ENCODE results near the gene NT5C3B.
A peak's percentile ranks its signal among the peaks of the same experiment; 100 is the strongest.
"Not testable (repeated sequence)": the region's sequence is repeated elsewhere in the genome, so short reads cannot be mapped to it uniquely, and the experiment has no call there.

Gene NT5C3B

GRCh38 chr17:41835800-41836549, at the start of gene NT5C3B:
NT5C3B (minus strand) TSS chr17:41836232; CDS start chr17:41836193, 39 bp downstream.
- whole genome bisulfite sequencing (ENCODE audit: insufficient coverage, insufficient read length), result no CpG with 5 or more reads among the region's 72 CpGs
- H3K4me1 ChIP-seq (ENCODE audit: control insufficient read depth, insufficient read depth, low read length), result no peaks in the 10 kb centered on the region
- H3K27ac ChIP-seq (ENCODE audit: low read length), result no peak within 1 kb of the TSS
- H3K9me3 ChIP-seq (ENCODE audit: control insufficient read depth, insufficient read depth, low read length), result no peaks in the 10 kb centered on the region
- no peak for DNase-seq (ENCODE audit: low read depth, low spot score)
- H3K4me3 ChIP-seq (ENCODE audit: low read length), result peak within 1 kb of the TSS; percentile 48
- no peaks in the 10 kb centered on the region for H3K27me3 ChIP-seq (ENCODE audit: control insufficient read depth, insufficient read depth, low read length)
- no peaks in the 10 kb centered on the region; the same call in 1 of the 2 replicates for H3K36me3 ChIP-seq (ENCODE audit: control insufficient read depth, insufficient read depth, low read length)

DNA sequence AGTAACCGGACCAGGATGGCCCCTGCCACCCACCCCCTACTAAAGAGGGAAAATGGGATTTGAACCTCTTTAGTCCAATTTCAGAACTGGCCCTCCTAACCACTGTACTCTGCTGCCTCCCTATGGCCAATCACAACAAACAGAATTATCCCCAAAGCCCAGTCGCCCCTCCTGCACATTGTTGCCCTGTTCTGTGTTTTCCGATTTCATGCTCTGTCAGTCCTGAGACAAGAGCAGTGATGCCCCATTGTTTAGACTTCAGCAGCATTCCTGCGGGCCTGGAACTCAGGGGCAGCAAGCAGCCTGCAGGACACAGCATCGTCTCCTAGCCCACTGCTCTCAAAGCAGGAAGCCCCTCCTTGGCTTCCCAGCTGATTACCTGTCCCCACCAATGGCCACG, 49.7 kb upstream of the NT5C3B start:
- no peak for DNase-seq (ENCODE audit: low read depth, low spot score)
- Histone ChIP-seq H3K27me3 (ENCODE audit: control insufficient read depth, insufficient read depth, low read length) (no peaks in the 10 kb centered on the region), H3K27ac (ENCODE audit: low read length) (no peak overlapping the region), H3K9me3 (ENCODE audit: control insufficient read depth, insufficient read depth, low read length) (no peaks in the 10 kb centered on the region), H3K4me3 (ENCODE audit: low read length) (no peak overlapping the region), H3K4me1 (ENCODE audit: control insufficient read depth, insufficient read depth, low read length) (no peaks in the 10 kb centered on the region), H3K36me3 (ENCODE audit: control insufficient read depth, insufficient read depth, low read length) (peaks cover 43% of the 10 kb centered on the region)
- no CpG with 5 or more reads among the region's 6 CpGs for WGBS (ENCODE audit: insufficient coverage, insufficient read length)

- no CpG with 5 or more reads among the region's 6 CpGs for whole genome bisulfite sequencing (ENCODE audit: insufficient coverage, insufficient read length)
Measured at GRCh38 chr17:41882756-41883155, 46.7 kb upstream of the NT5C3B start.

GRCh38 chr17:41880130-41880529, 44.1 kb upstream of the NT5C3B start:
- DNase-seq (ENCODE audit: low read depth, low spot score), result no peak
- Histone ChIP-seq H3K27ac (ENCODE audit: low read length) (no peak overlapping the region), H3K4me3 (ENCODE audit: low read length) (no peak overlapping the region), H3K27me3 (ENCODE audit: control insufficient read depth, insufficient read depth, low read length) (no peaks in the 10 kb centered on the region), H3K9me3 (ENCODE audit: control insufficient read depth, insufficient read depth, low read length) (no peaks in the 10 kb centered on the region), H3K4me1 (ENCODE audit: control insufficient read depth, insufficient read depth, low read length) (no peaks in the 10 kb centered on the region), H3K36me3 (ENCODE audit: control insufficient read depth, insufficient read depth, low read length) (peaks cover 39% of the 10 kb centered on the region)
- WGBS (ENCODE audit: insufficient coverage, insufficient read length), result no CpG with 5 or more reads among the region's 4 CpGs

More at GRCh38 chr17:41882756-41883155, 46.7 kb upstream of the NT5C3B start:
- Histone ChIP-seq H3K36me3 (ENCODE audit: control insufficient read depth, insufficient read depth, low read length) (peaks cover 55% of the 10 kb centered on the region), H3K9me3 (ENCODE audit: control insufficient read depth, insufficient read depth, low read length) (no peaks in the 10 kb centered on the region), H3K4me1 (ENCODE audit: control insufficient read depth, insufficient read depth, low read length) (no peaks in the 10 kb centered on the region), H3K27me3 (ENCODE audit: control insufficient read depth, insufficient read depth, low read length) (no peaks in the 10 kb centered on the region), H3K4me3 (ENCODE audit: low read length) (no peak overlapping the region), H3K27ac (ENCODE audit: low read length) (no peak overlapping the region)
- no peak for DNase-seq (ENCODE audit: low read depth, low spot score)

DNA sequence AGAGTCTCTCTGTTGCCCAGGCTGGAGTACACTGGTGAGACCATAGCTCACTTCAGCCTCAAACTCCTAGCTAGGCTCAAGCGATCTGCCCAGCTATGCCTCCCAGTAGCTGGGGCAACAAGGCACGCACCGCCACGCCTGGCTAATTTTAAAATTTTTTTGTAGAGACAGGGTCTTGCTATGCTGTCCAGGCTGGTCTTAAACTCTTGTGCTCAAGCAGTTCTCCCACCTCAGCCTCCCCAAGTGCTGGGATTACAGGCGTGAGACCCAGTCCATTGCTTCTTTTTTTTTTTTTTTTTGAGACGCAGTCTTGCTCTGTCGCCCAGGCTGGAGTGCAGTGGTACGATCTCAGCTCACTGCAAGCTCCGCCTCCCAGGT, 38.2 kb upstream of the NT5C3B start:
- H3K27me3 ChIP-seq (ENCODE audit: control insufficient read depth, insufficient read depth, low read length); H3K27ac ChIP-seq (ENCODE audit: low read length); H3K9me3 ChIP-seq (ENCODE audit: control insufficient read depth, insufficient read depth, low read length); H3K4me3 ChIP-seq (ENCODE audit: low read length); DNase-seq (ENCODE audit: low read depth, low spot score); H3K4me1 ChIP-seq (ENCODE audit: control insufficient read depth, insufficient read depth, low read length): not testable (repeated sequence)
- no CpG with 5 or more reads among the region's 9 CpGs for WGBS (ENCODE audit: insufficient coverage, insufficient read length)
- peaks cover 50% of the 10 kb centered on the region for H3K36me3 ChIP-seq (ENCODE audit: control insufficient read depth, insufficient read depth, low read length)

DNA sequence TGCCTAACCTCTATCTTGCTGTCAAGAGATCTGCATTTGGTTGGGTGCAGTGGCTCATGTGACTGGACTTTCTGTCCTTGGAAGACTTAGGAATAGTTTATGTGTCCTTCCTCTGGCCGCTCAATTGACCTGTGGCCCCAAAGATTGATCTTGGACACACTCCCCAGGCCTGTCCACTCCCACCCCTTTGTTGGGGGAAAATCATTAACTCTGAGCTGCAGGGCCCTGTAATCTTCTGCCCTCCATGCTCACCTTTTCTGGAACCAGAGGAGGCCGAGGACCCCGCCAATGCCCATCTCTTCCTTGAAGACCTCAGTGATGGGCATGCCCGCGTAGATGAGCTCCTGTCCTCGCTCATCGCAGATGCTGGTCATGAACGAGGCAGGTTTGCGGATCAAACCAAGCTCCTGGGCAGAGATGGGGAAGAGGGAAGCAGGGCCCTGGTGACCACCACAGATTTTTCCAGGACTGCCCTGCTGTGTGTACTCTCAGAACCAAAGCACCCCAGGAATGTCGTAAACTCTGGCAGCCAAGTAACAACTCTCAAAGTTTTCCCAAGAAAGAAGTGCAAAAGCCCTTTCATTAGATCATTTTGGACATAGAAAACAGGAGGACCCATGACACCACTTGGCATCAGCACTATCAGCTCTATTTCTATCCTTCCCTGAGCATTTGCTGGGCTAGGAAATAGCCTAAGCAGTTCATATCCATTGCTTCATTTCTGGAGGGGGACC, 37.7 kb upstream of the NT5C3B start:
- Histone ChIP-seq H3K9me3 (ENCODE audit: control insufficient read depth, insufficient read depth, low read length) (no peaks in the 10 kb centered on the region), H3K27ac (ENCODE audit: low read length) (no peak overlapping the region), H3K4me1 (ENCODE audit: control insufficient read depth, insufficient read depth, low read length) (no peaks in the 10 kb centered on the region), H3K4me3 (ENCODE audit: low read length) (no peak overlapping the region), H3K27me3 (ENCODE audit: control insufficient read depth, insufficient read depth, low read length) (no peaks in the 10 kb centered on the region), H3K36me3 (ENCODE audit: control insufficient read depth, insufficient read depth, low read length) (peaks cover 47% of the 10 kb centered on the region)
- whole genome bisulfite sequencing (ENCODE audit: insufficient coverage, insufficient read length), result no CpG with 5 or more reads among the region's 10 CpGs
- DNase-seq (ENCODE audit: low read depth, low spot score), result no peak

DNA sequence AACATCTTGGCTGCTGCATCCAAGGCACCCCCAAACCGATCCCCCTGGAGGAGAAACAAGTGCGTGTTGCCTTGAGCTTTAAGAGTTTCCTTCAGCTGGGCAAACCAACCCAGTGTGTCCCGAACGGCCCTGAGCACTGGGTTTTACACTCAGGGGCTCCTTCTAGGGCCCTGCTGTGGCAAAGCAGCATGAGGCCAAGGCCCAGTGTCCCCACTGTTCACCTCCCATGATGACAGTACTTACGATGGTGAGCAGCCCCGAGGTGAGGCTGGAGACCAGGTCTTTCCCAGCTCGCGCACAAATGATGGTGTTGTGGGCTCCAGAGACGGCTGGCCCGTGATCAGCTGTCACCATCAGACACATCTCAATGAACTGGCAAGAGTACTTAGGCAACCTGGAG, 35.8 kb upstream of the NT5C3B start:
- Histone ChIP-seq H3K27me3 (ENCODE audit: control insufficient read depth, insufficient read depth, low read length) (no peaks in the 10 kb centered on the region), H3K36me3 (ENCODE audit: control insufficient read depth, insufficient read depth, low read length) (peaks cover 43% of the 10 kb centered on the region), H3K9me3 (ENCODE audit: control insufficient read depth, insufficient read depth, low read length) (no peaks in the 10 kb centered on the region), H3K27ac (ENCODE audit: low read length) (no peak overlapping the region), H3K4me3 (ENCODE audit: low read length) (no peak overlapping the region), H3K4me1 (ENCODE audit: control insufficient read depth, insufficient read depth, low read length) (no peaks in the 10 kb centered on the region)
- no peak for DNase-seq (ENCODE audit: low read depth, low spot score)
- WGBS (ENCODE audit: insufficient coverage, insufficient read length), result no CpG with 5 or more reads among the region's 10 CpGs

DNA sequence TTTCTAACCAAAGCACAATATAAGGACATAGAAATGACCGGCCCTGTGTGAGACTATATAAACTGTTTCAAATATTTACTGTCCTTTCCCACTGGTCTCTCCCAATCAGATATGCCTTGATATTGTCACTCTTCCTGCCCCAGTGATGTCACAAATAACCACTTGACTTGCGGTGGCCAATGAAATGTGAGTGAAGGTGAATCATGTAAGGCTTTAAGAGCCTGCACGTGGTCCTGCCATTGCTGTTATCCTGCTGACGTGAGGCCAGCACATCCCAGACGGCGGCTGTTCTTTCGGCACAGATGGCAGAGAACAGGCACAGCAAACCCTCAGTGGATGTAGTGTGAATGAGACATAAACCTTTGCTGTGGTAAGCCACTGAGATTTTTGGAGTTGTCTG, 34.6 kb upstream of the NT5C3B start:
- no peak for DNase-seq (ENCODE audit: low read depth, low spot score)
- peaks cover 44% of the 10 kb centered on the region for H3K36me3 ChIP-seq (ENCODE audit: control insufficient read depth, insufficient read depth, low read length)
- H3K4me3 ChIP-seq (ENCODE audit: low read length), result no peak overlapping the region
- H3K9me3 ChIP-seq (ENCODE audit: control insufficient read depth, insufficient read depth, low read length), result no peaks in the 10 kb centered on the region
- H3K4me1 ChIP-seq (ENCODE audit: control insufficient read depth, insufficient read depth, low read length), result no peaks in the 10 kb centered on the region
- no peaks in the 10 kb centered on the region for H3K27me3 ChIP-seq (ENCODE audit: control insufficient read depth, insufficient read depth, low read length)
- no CpG with 5 or more reads among the region's 7 CpGs for WGBS (ENCODE audit: insufficient coverage, insufficient read length)
- H3K27ac ChIP-seq (ENCODE audit: low read length), result no peak overlapping the region

- no peaks in the 10 kb centered on the region for H3K27me3 ChIP-seq (ENCODE audit: control insufficient read depth, insufficient read depth, low read length)
- no peak for DNase-seq (ENCODE audit: low read depth, low spot score)
- no peaks in the 10 kb centered on the region for H3K9me3 ChIP-seq (ENCODE audit: control insufficient read depth, insufficient read depth, low read length)
- H3K4me3 ChIP-seq (ENCODE audit: low read length), result no peak overlapping the region
- no CpG with 5 or more reads among the region's 2 CpGs for WGBS (ENCODE audit: insufficient coverage, insufficient read length)
- H3K27ac ChIP-seq (ENCODE audit: low read length), result no peak overlapping the region
- H3K4me1 ChIP-seq (ENCODE audit: control insufficient read depth, insufficient read depth, low read length), result no peaks in the 10 kb centered on the region
- peaks cover 44% of the 10 kb centered on the region for H3K36me3 ChIP-seq (ENCODE audit: control insufficient read depth, insufficient read depth, low read length)
Measured at GRCh38 chr17:41870097-41870496, 34.1 kb upstream of the NT5C3B start.

- Histone ChIP-seq H3K4me1 (ENCODE audit: control insufficient read depth, insufficient read depth, low read length) (no peaks in the 10 kb centered on the region), H3K9me3 (ENCODE audit: control insufficient read depth, insufficient read depth, low read length) (no peaks in the 10 kb centered on the region), H3K36me3 (ENCODE audit: control insufficient read depth, insufficient read depth, low read length) (peaks cover 41% of the 10 kb centered on the region), H3K27me3 (ENCODE audit: control insufficient read depth, insufficient read depth, low read length) (no peaks in the 10 kb centered on the region), H3K27ac (ENCODE audit: low read length) (no peak overlapping the region), H3K4me3 (ENCODE audit: low read length) (no peak overlapping the region)
- no CpG with 5 or more reads among the region's 9 CpGs for WGBS (ENCODE audit: insufficient coverage, insufficient read length)
- DNase-seq (ENCODE audit: low read depth, low spot score), result no peak
Measured at GRCh38 chr17:41869426-41869825, 33.4 kb upstream of the NT5C3B start.
